ENCODE data around the gene HNRNPF.

HNRNPF gene

DNA sequence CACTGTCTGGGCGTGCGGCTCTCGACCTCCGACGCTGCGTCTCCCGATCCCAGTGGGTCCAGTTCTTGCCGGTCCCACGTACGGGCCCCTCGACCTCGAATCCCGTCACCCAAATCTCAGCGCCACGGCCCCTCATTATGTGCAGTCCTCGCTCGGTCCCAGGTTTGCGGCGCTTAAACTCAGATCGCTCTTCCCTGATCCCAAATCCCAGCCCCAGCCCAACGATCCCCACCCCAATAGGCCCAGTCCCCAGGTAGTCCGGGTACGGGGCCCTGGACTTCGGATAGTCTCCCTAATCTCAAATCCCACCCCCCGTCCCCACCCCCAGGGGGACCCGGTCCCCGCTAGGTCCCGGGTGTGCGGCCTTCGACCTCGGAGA, 666 bp downstream of the HNRNPF start:
- Histone ChIP-seq H3K9ac (ENCODE audit: low read length in 5 of 5) (peak overlapping the region in 4 of 5 donors; percentile 92 to 99 (median 96)), H3K36me3 (ENCODE audit: control insufficient read depth in 5 of 5, insufficient read depth in 5 of 5, low read length in 5 of 5) (peaks cover 0 to 3% (median 0%) of the 10 kb centered on the region in 5 donors), H3K4me3 (ENCODE audit: low read depth in 1 of 5, low read length in 5 of 5) (peak overlapping the region; percentile 59 to 86 (median 78)), H3K9me3 (ENCODE audit: control insufficient read depth in 5 of 5, low read length in 5 of 5) (no peaks in the 10 kb centered on the region), H3K4me1 (ENCODE audit: control insufficient read depth in 5 of 5, insufficient read depth in 5 of 5, low read length in 5 of 5) (peaks cover 3 to 57% (median 36%) of the 10 kb centered on the region in 5 donors), H3K27ac (ENCODE audit: low read depth, low read length) (peak overlapping the region; percentile 99), H3K27me3 (ENCODE audit: control insufficient read depth in 5 of 5, insufficient read depth in 4 of 5, low read length in 5 of 5) (no peaks in the 10 kb centered on the region)

GRCh38 chr10:43407576-43408330, 1.2 kb downstream of the HNRNPF start:
- peaks cover 3 to 57% (median 37%) of the 10 kb centered on the region in 5 donors for H3K4me1 ChIP-seq (ENCODE audit: control insufficient read depth in 5 of 5, insufficient read depth in 5 of 5, low read length in 5 of 5)
- H3K9ac ChIP-seq (ENCODE audit: low read length in 5 of 5), result peak overlapping the region; percentile 77 to 99 (median 96)
- no peaks in the 10 kb centered on the region for H3K9me3 ChIP-seq (ENCODE audit: control insufficient read depth in 5 of 5, low read length in 5 of 5)
- H3K27ac ChIP-seq (ENCODE audit: low read depth, low read length), result peak overlapping the region; percentile 99
- no peaks in the 10 kb centered on the region for H3K27me3 ChIP-seq (ENCODE audit: control insufficient read depth in 5 of 5, insufficient read depth in 4 of 5, low read length in 5 of 5)
- peaks cover 0 to 3% (median 0%) of the 10 kb centered on the region in 5 donors for H3K36me3 ChIP-seq (ENCODE audit: control insufficient read depth in 5 of 5, insufficient read depth in 5 of 5, low read length in 5 of 5)
- H3K4me3 ChIP-seq (ENCODE audit: low read depth in 1 of 5, low read length in 5 of 5), result peak overlapping the region; percentile 68 to 86 (median 78)

- Histone ChIP-seq H3K4me3 (ENCODE audit: low read depth in 1 of 5, low read length in 5 of 5) (peak overlapping the region; percentile 70 to 86 (median 78)), H3K27me3 (ENCODE audit: control insufficient read depth in 5 of 5, insufficient read depth in 4 of 5, low read length in 5 of 5) (no peaks in the 10 kb centered on the region), H3K27ac (ENCODE audit: low read depth, low read length) (peak overlapping the region; percentile 99), H3K36me3 (ENCODE audit: control insufficient read depth in 5 of 5, insufficient read depth in 5 of 5, low read length in 5 of 5) (peaks cover 0 to 3% (median 0%) of the 10 kb centered on the region in 5 donors), H3K9ac (ENCODE audit: low read length in 5 of 5) (peak overlapping the region; percentile 77 to 99 (median 96)), H3K4me1 (ENCODE audit: control insufficient read depth in 5 of 5, insufficient read depth in 5 of 5, low read length in 5 of 5) (peaks cover 3 to 57% (median 40%) of the 10 kb centered on the region in 5 donors), H3K9me3 (ENCODE audit: control insufficient read depth in 5 of 5, low read length in 5 of 5) (no peaks in the 10 kb centered on the region)
These were observed 1.8 kb downstream of the HNRNPF start for GRCh38 chr10:43407148-43407575.

- Histone ChIP-seq H3K9ac (ENCODE audit: low read length in 5 of 5) (no peak overlapping the region), H3K4me3 (ENCODE audit: low read depth in 1 of 5, low read length in 5 of 5) (no peak overlapping the region), H3K9me3 (ENCODE audit: control insufficient read depth in 5 of 5, low read length in 5 of 5) (no peaks in the 10 kb centered on the region), H3K36me3 (ENCODE audit: control insufficient read depth in 5 of 5, insufficient read depth in 5 of 5, low read length in 5 of 5) (peaks cover 0 to 3% (median 3%) of the 10 kb centered on the region in 5 donors), H3K4me1 (ENCODE audit: control insufficient read depth in 5 of 5, insufficient read depth in 5 of 5, low read length in 5 of 5) (peaks cover 3 to 59% (median 46%) of the 10 kb centered on the region in 5 donors), H3K27ac (ENCODE audit: low read depth, low read length) (peak overlapping the region; percentile 6), H3K27me3 (ENCODE audit: control insufficient read depth in 5 of 5, insufficient read depth in 4 of 5, low read length in 5 of 5) (no peaks in the 10 kb centered on the region)
These were observed 4.3 kb downstream of the HNRNPF start for GRCh38 chr10:43404704-43405084.

DNA sequence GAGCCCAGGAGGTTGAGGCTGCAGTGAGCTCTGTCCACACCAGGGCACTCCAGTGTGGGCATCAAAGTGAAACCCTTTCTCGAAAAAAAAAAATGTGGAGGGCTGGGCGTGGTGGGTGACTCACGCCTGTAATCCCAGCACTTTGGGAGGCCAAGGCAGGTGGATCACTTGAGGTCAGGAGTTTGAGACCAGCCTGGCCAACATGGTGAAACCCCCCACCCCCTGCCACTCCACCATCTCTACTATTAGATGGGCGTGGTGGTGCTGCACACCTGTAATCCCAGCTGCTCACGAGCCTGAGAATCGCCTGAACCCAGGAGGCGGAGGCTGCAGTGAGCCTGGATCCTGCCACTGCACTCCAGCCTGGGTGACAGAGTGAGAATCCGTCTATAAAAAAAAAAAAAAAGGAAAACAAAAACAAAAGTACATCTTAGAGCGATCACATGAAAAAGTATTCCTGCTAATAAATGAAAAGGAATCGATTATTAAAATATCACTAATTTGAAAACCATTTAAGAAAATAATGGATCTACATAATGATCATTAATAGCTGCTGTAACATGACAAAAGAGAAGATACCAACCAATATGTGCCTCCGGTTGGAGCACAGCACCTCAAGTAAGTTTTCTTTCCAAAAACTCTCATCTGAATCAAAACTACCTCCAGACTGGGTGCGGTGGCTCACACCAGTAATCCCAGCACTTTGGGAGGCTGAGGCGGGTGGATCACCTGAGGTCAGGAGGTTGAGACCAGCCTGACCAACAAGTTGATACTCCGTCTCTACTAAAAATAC, 4.9 kb downstream of the HNRNPF start:
- Histone ChIP-seq H3K9ac (ENCODE audit: low read length in 5 of 5) (no peak overlapping the region), H3K4me3 (ENCODE audit: low read depth in 1 of 5, low read length in 5 of 5) (no peak overlapping the region), H3K4me1 (ENCODE audit: control insufficient read depth in 5 of 5, insufficient read depth in 5 of 5, low read length in 5 of 5) (peaks cover 3 to 60% (median 48%) of the 10 kb centered on the region in 5 donors)

GRCh38 chr10:43402880-43403452, 6.0 kb downstream of the HNRNPF start:
- H3K9ac ChIP-seq (ENCODE audit: low read length in 5 of 5), result no peak overlapping the region
- peaks cover 4 to 62% (median 53%) of the 10 kb centered on the region in 5 donors for H3K4me1 ChIP-seq (ENCODE audit: control insufficient read depth in 5 of 5, insufficient read depth in 5 of 5, low read length in 5 of 5)
- no peak overlapping the region for H3K4me3 ChIP-seq (ENCODE audit: low read depth in 1 of 5, low read length in 5 of 5)
- peaks cover 0 to 12% (median 6%) of the 10 kb centered on the region in 5 donors for H3K36me3 ChIP-seq (ENCODE audit: control insufficient read depth in 5 of 5, insufficient read depth in 5 of 5, low read length in 5 of 5)
- no peaks in the 10 kb centered on the region for H3K27me3 ChIP-seq (ENCODE audit: control insufficient read depth in 5 of 5, insufficient read depth in 4 of 5, low read length in 5 of 5)
- no peaks in the 10 kb centered on the region for H3K9me3 ChIP-seq (ENCODE audit: control insufficient read depth in 5 of 5, low read length in 5 of 5)
- H3K27ac ChIP-seq (ENCODE audit: low read depth, low read length), result no peak overlapping the region

More for the DNA sequence above, 4.9 kb downstream of the HNRNPF start:
- Histone ChIP-seq H3K9me3 (ENCODE audit: control insufficient read depth in 5 of 5, low read length in 5 of 5) (no peaks in the 10 kb centered on the region), H3K27ac (ENCODE audit: low read depth, low read length) (peak overlapping the region; percentile 6), H3K36me3 (ENCODE audit: control insufficient read depth in 5 of 5, insufficient read depth in 5 of 5, low read length in 5 of 5) (peaks cover 0 to 8% (median 6%) of the 10 kb centered on the region in 5 donors), H3K27me3 (ENCODE audit: control insufficient read depth in 5 of 5, insufficient read depth in 4 of 5, low read length in 5 of 5) (no peaks in the 10 kb centered on the region)

GRCh38 chr10:43402176-43402575, 6.8 kb downstream of the HNRNPF start:
- Histone ChIP-seq H3K4me1 (ENCODE audit: control insufficient read depth in 5 of 5, insufficient read depth in 5 of 5, low read length in 5 of 5) (peaks cover 3 to 61% (median 53%) of the 10 kb centered on the region in 5 donors), H3K4me3 (ENCODE audit: low read depth in 1 of 5, low read length in 5 of 5) (no peak overlapping the region), H3K36me3 (ENCODE audit: control insufficient read depth in 5 of 5, insufficient read depth in 5 of 5, low read length in 5 of 5) (peaks cover 0 to 12% (median 6%) of the 10 kb centered on the region in 5 donors), H3K27ac (ENCODE audit: low read depth, low read length) (peak overlapping the region; percentile 4), H3K27me3 (ENCODE audit: control insufficient read depth in 5 of 5, insufficient read depth in 4 of 5, low read length in 5 of 5) (no peaks in the 10 kb centered on the region), H3K9me3 (ENCODE audit: control insufficient read depth in 5 of 5, low read length in 5 of 5) (no peaks in the 10 kb centered on the region), H3K9ac (ENCODE audit: low read length in 5 of 5) (no peak overlapping the region)

DNA sequence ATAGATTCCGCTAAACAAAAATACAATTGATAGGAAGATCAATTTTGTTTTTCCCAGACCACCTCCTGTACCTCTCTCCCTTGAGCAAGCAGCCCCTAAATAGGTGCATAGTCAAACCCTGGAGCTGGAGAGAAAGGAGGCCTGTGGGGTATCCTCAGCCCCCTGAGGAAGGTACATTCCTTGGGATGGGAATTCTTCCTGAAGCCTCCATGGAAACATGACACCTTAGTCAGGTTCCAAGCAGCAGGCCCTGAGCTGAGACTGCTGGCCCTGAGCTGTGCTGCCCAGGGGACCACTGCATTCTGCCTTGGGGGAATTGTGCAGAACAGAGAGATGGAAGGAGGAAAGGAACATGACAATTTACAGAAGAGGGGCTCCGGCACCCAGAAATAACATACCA, 7.4 kb downstream of the HNRNPF start:
- H3K27ac ChIP-seq (ENCODE audit: low read depth, low read length), result peak overlapping the region; percentile 4
- peaks cover 3 to 59% (median 51%) of the 10 kb centered on the region in 5 donors for H3K4me1 ChIP-seq (ENCODE audit: control insufficient read depth in 5 of 5, insufficient read depth in 5 of 5, low read length in 5 of 5)

GRCh38 chr10:43399320-43400310, 9.4 kb downstream of the HNRNPF start:
- Histone ChIP-seq H3K9me3 (ENCODE audit: control insufficient read depth in 5 of 5, low read length in 5 of 5) (no peaks in the 10 kb centered on the region), H3K4me3 (ENCODE audit: low read depth in 1 of 5, low read length in 5 of 5) (no peak overlapping the region), H3K27ac (ENCODE audit: low read depth, low read length) (peak overlapping the region; percentile 13), H3K27me3 (ENCODE audit: control insufficient read depth in 5 of 5, insufficient read depth in 4 of 5, low read length in 5 of 5) (no peaks in the 10 kb centered on the region), H3K36me3 (ENCODE audit: control insufficient read depth in 5 of 5, insufficient read depth in 5 of 5, low read length in 5 of 5) (peaks cover 0 to 14% (median 7%) of the 10 kb centered on the region in 5 donors), H3K4me1 (ENCODE audit: control insufficient read depth in 5 of 5, insufficient read depth in 5 of 5, low read length in 5 of 5) (peaks cover 1 to 64% (median 49%) of the 10 kb centered on the region in 5 donors), H3K9ac (ENCODE audit: low read length in 5 of 5) (no peak overlapping the region)

More for the DNA sequence above, 7.4 kb downstream of the HNRNPF start:
- Histone ChIP-seq H3K27me3 (ENCODE audit: control insufficient read depth in 5 of 5, insufficient read depth in 4 of 5, low read length in 5 of 5) (no peaks in the 10 kb centered on the region), H3K36me3 (ENCODE audit: control insufficient read depth in 5 of 5, insufficient read depth in 5 of 5, low read length in 5 of 5) (peaks cover 0 to 12% (median 6%) of the 10 kb centered on the region in 5 donors), H3K9me3 (ENCODE audit: control insufficient read depth in 5 of 5, low read length in 5 of 5) (no peaks in the 10 kb centered on the region), H3K9ac (ENCODE audit: low read length in 5 of 5) (peak overlapping the region in 1 of 5 donors; percentile 41), H3K4me3 (ENCODE audit: low read depth in 1 of 5, low read length in 5 of 5) (no peak overlapping the region)

All from subcutaneous abdominal adipose tissue (tissue), 5 donors.